HepG2 (cell line): Measurements from ENCODE around the gene GDPD5. TPM values are rescaled to one million over a fixed set of nuclear protein-coding genes. Genes with fewer than 3 reads are reported as not detected.

ENCODE experiments used
- BRF2 ChIP-seq: sonication (generic); formaldehyde crosslinking; IDR thresholded peaks from 2 replicates; pipeline ENCODE4 v1.8.1; 2022; ENCODE audit warnings: mild to moderate bottlenecking, missing genetic modification reagents
- CBX1 ChIP-seq: IDR thresholded peaks from one replicate; pipeline ENCODE4 v1.6.1; 2016; ENCODE audit warnings: antibody characterized with exemption, low read depth
- DBP ChIP-seq: sonication (generic); formaldehyde crosslinking; IDR thresholded peaks from 2 replicates; pipeline ENCODE4 v1.4.0; 2020; ENCODE audit warnings: missing genetic modification reagents; ENCODE audit errors: not compliant biosample characterization
- DDIT3 ChIP-seq: sonication (generic); formaldehyde crosslinking; IDR thresholded peaks from 2 replicates; pipeline ENCODE4 v1.4.0; 2020; ENCODE audit warnings: mild to moderate bottlenecking, missing genetic modification reagents
- ESRRA ChIP-seq: sonication (generic); formaldehyde crosslinking; IDR thresholded peaks from 2 replicates; pipeline ENCODE4 v1.5.1; 2020; ENCODE audit warnings: mild to moderate bottlenecking, low read depth, missing genetic modification reagents
- FOXA1 ChIP-seq, 2 experiments: fragments of 450-650 bp in 1 of 2; sonication (generic) in 1 of 2; formaldehyde crosslinking in 1 of 2; IDR thresholded peaks; 2 replicates each; pipeline versions ENCODE4 v1.4.0 to v1.6.1; 2016 to 2020; ENCODE audit warnings: missing genetic modification reagents in 1 of 2
- JDP2 ChIP-seq: sonication (generic); formaldehyde crosslinking; IDR thresholded peaks from 2 replicates; pipeline ENCODE4 v1.8.1; 2022; ENCODE audit warnings: missing genetic modification reagents, borderline replicate concordance
- MTF1 ChIP-seq: sonication (generic); formaldehyde crosslinking; IDR thresholded peaks from 2 replicates; pipeline ENCODE4 v1.5.0; 2020; ENCODE audit warnings: missing genetic modification reagents
- NAIF1 ChIP-seq: sonication (generic); formaldehyde crosslinking; IDR thresholded peaks from 2 replicates; pipeline ENCODE4 v1.5.0; 2020; ENCODE audit warnings: mild to moderate bottlenecking, missing genetic modification reagents, borderline replicate concordance
- NKX3-1 ChIP-seq: sonication (generic); formaldehyde crosslinking; IDR thresholded peaks from 2 replicates; pipeline ENCODE4 v1.5.0; 2020; ENCODE audit warnings: missing genetic modification reagents
- PRPF4 ChIP-seq: fragments of 200-400 bp; formaldehyde crosslinking; IDR thresholded peaks from 2 replicates; pipeline ENCODE4 v1.6.1; 2016; ENCODE audit warnings: low read length, low read depth; ENCODE audit not compliant: poor library complexity, severe bottlenecking
- RBM22 ChIP-seq: fragments of 200-400 bp; formaldehyde crosslinking; optimal IDR thresholded peaks from 2 replicates; pipeline ENCODE3; 2017; ENCODE audit warnings: mild to moderate bottlenecking, low read length, moderate library complexity
- RXRA ChIP-seq: sonication (generic); formaldehyde crosslinking; IDR thresholded peaks from 2 replicates; pipeline ENCODE4 v1.5.1; 2020; ENCODE audit warnings: missing genetic modification reagents
- SIN3A ChIP-seq: IDR thresholded peaks from 2 replicates; pipeline ENCODE4 v1.6.1; 2011; ENCODE audit warnings: low read depth, mild to moderate bottlenecking, control low read depth, low read length, borderline replicate concordance
- SPEN ChIP-seq: sonication (generic); formaldehyde crosslinking; IDR thresholded peaks from 2 replicates; pipeline ENCODE4 v1.5.1; 2020; ENCODE audit warnings: low read depth, mild to moderate bottlenecking, missing genetic modification reagents
- ZBTB43 ChIP-seq: sonication (generic); formaldehyde crosslinking; conservative IDR thresholded peaks from 2 replicates; pipeline ENCODE4 v1.4.0; 2020; ENCODE audit warnings: missing genetic modification reagents
- ZNF224 ChIP-seq: sonication (generic); formaldehyde crosslinking; IDR thresholded peaks from 2 replicates; pipeline ENCODE4 v1.5.0; 2020; ENCODE audit warnings: mild to moderate bottlenecking, missing genetic modification reagents
- ZNF280D ChIP-seq: sonication (generic); formaldehyde crosslinking; IDR thresholded peaks from 2 replicates; pipeline ENCODE4 v1.5.1; 2020; ENCODE audit warnings: mild to moderate bottlenecking, missing genetic modification reagents
- ZNF580 ChIP-seq: IDR thresholded peaks from 2 replicates; pipeline ENCODE4 v1.6.1; 2016; ENCODE audit warnings: low read depth, borderline replicate concordance
- ZNF740 ChIP-seq: sonication (generic); formaldehyde crosslinking; IDR thresholded peaks from 2 replicates; pipeline ENCODE4 v1.4.0; 2020; ENCODE audit warnings: missing genetic modification reagents
- ZUFSP ChIP-seq: sonication (generic); formaldehyde crosslinking; IDR thresholded peaks from 2 replicates; pipeline ENCODE4 v1.9.0; 2021; ENCODE audit warnings: missing genetic modification reagents, mild to moderate bottlenecking, borderline replicate concordance
- polyA plus RNA-seq, 8 experiments: library from polyadenylated mRNA; depleted of rRNA in 3 of 8; stranded (reverse) in 7 of 8; unstranded in 1 of 8; fragments of >200 nt; fragmentation: Illumina TruSeq in 4 of 8; extraction: Trizol in 4 of 8; gene quantifications; 2 replicates each; pipeline versions ENCODE4 v1.2.1 to v1.2.3, GENCODE V29; 2011 to 2016; ENCODE audit warnings: low read depth in 4 of 8, missing spikeins in 1 of 8, mixed read lengths in 1 of 8; ENCODE audit not compliant: insufficient read depth in 1 of 8
- total RNA-seq, 5 experiments: library from RNA; depleted of rRNA; stranded (reverse); fragments of >200 nt; fragmentation: Illumina TruSeq; extraction: Trizol; gene quantifications; 2 replicates each; pipeline ENCODE4 v1.2.3, GENCODE V29; 2016; ENCODE audit warnings: low read depth in 1 of 5

The GDPD5 gene
- total and polyA plus RNA-seq, 2 of the 13 experiments (the other 11 are each of a cell fraction or from before 2014, with no cell fraction given): 55.0 to 67.5 TPM

- no peak for TF ChIP-seq ZUFSP (CRISPR knock-in tag)
- TF ChIP-seq ZNF580 (CRISPR knock-in tag): peak; percentile 29; the same call in 1 of the 2 replicates
- no peak for TF ChIP-seq PRPF4
- no peak for TF ChIP-seq NAIF1 (CRISPR knock-in tag)
- no peak for TF ChIP-seq ZNF740
- TF ChIP-seq ZNF280D (CRISPR knock-in tag): no peak
- no peak for TF ChIP-seq DBP (CRISPR knock-in tag)
- TF ChIP-seq CBX1: no peak
- no peak for TF ChIP-seq ZNF224 (CRISPR knock-in tag)
- TF ChIP-seq MTF1 (CRISPR knock-in tag): no peak
- TF ChIP-seq RBM22: no peak
- no peak for TF ChIP-seq NKX3-1 (CRISPR knock-in tag)
- no peak for TF ChIP-seq SPEN (CRISPR knock-in tag)
- no peak for TF ChIP-seq SIN3A
- TF ChIP-seq JDP2 (CRISPR knock-in tag): no peak
- no peak for TF ChIP-seq ZBTB43
- TF ChIP-seq BRF2: no peak
- TF ChIP-seq ESRRA: no peak
- TF ChIP-seq FOXA1 (IDR thresholded peaks at IDR 0.05): no peak
- 0 out of 2 replicates have a peak, but pooled peaks have one; percentile 6 for TF ChIP-seq FOXA1 (CRISPR knock-in tag; IDR thresholded peaks at IDR 0.05)
- TF ChIP-seq DDIT3 (CRISPR knock-in tag): no peak
- TF ChIP-seq RXRA (CRISPR knock-in tag): peak; percentile 22; the same call in 1 of the 2 replicates
These were observed 29.4 kb downstream of the GDPD5 start (continued) for GRCh38 chr11:75496305-75496752.
